Muscle layer of duodenum (tissue), 2 donors: ENCODE results near the gene SCYGR6.
"Not testable (repeated sequence)": the region's sequence is repeated elsewhere in the genome, so short reads cannot be mapped to it uniquely, and the experiment has no call there.

Experiments used
- H3K27ac ChIP-seq: one replicate; pipeline ENCODE4 v1.7.0; 2013; ENCODE audit warnings: mild to moderate bottlenecking, low read length
- H3K27me3 ChIP-seq: one replicate; pipeline ENCODE4 v1.7.0; 2013; ENCODE audit warnings: low read depth, mild to moderate bottlenecking, control low read depth, low read length
- H3K36me3 ChIP-seq, 2 donors: one replicate each; pipeline ENCODE4 v1.7.0; 2013; ENCODE audit warnings: low read length in 2 of 2, control low read depth in 1 of 2, mild to moderate bottlenecking in 1 of 2; ENCODE audit not compliant: insufficient read depth in 2 of 2, control insufficient read depth in 1 of 2
- H3K4me1 ChIP-seq, 2 donors: one replicate each; pipeline ENCODE4 v1.7.0; 2013; ENCODE audit warnings: low read length in 2 of 2, mild to moderate bottlenecking in 2 of 2, control low read depth in 1 of 2, moderate library complexity in 1 of 2; ENCODE audit not compliant: insufficient read depth in 2 of 2, control insufficient read depth in 1 of 2
- H3K4me3 ChIP-seq, 2 donors: one replicate each; pipeline ENCODE4 v1.7.0; 2013; ENCODE audit warnings: low read length in 2 of 2, low read depth in 1 of 2, mild to moderate bottlenecking in 1 of 2
- H3K9me3 ChIP-seq, 2 donors: one replicate each; pipeline ENCODE4 v1.7.0; 2013; ENCODE audit warnings: low read length in 2 of 2, control low read depth in 1 of 2, mild to moderate bottlenecking in 1 of 2; ENCODE audit not compliant: control insufficient read depth in 1 of 2
- donor health status: healthy.

The SCYGR6 gene

GRCh38 chr2:227748079-227748478 lies 23.5 kb upstream of the SCYGR6 start:
- Histone ChIP-seq H3K4me3 (no peak overlapping the region), H3K27ac (no peak overlapping the region), H3K9me3 (no peaks in the 10 kb centered on the region), H3K27me3 (no peaks in the 10 kb centered on the region), H3K36me3 (no peaks in the 10 kb centered on the region), H3K4me1 (no peaks in the 10 kb centered on the region)

DNA sequence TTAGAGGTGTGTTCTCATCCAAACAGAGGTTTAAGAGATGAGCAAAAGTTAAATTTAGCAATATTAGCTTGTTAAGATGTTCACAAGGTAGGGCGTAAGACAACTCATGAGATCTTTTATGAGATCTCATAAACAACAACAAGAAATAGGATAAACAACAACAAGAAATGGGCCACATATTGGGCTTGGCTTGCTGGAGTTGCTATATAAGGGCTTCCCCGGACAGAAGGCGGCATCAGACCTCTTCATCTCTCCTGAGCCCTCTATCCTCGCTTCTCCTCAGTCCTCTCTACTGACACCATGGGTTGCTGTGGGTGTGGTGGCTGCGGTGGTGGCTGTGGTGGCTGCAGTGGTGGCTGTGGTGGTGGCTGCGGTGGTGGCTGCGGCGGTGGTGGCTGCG lies 21.0 kb upstream of the SCYGR6 start, which contains the start of gene SCYGR8:
TSS of gene SCYGR8 (plus strand) at position 301 of the 400 bp plus-strand sequence. CDS start at position 301, 0 bp downstream.
- no peak within 1 kb of the TSS for H3K4me3 ChIP-seq
- no peaks in the 10 kb centered on the region for H3K27me3 ChIP-seq
- H3K9me3 ChIP-seq: no peaks in the 10 kb centered on the region
- no peaks in the 10 kb centered on the region for H3K4me1 ChIP-seq
- H3K36me3 ChIP-seq: no peaks in the 10 kb centered on the region
- H3K27ac ChIP-seq: no peak within 1 kb of the TSS

- H3K36me3 ChIP-seq, H3K27ac ChIP-seq, H3K9me3 ChIP-seq, H3K27me3 ChIP-seq, H3K4me1 ChIP-seq, H3K4me3 ChIP-seq: not testable (repeated sequence)
Observed at GRCh38 chr2:227740705-227741104, 16.1 kb upstream of the SCYGR6 start.

DNA sequence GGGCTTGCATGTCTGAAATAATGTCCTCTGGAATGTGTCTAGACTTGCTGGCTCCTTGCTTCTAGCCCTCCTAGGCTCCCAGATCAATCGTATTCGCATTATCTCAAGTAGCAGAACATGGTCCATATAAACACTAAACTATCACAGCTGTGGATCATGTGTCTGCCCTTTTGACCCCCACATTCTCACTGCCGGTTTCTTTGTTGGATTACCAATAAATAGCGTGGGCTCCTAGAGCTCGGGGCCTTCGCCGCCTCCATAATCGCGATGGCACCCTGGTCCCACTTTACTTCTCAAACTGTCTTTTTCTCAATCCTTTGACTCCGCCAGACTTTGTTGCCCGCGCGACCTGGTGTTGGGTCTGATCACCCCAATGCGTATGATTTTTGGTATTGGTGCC lies 14.8 kb upstream of the SCYGR6 start:
- no peaks in the 10 kb centered on the region for H3K4me1 ChIP-seq
- no peaks in the 10 kb centered on the region for H3K9me3 ChIP-seq
- no peak overlapping the region for H3K27ac ChIP-seq
- H3K4me3 ChIP-seq: no peak overlapping the region
- no peaks in the 10 kb centered on the region for H3K27me3 ChIP-seq
- H3K36me3 ChIP-seq: no peaks in the 10 kb centered on the region

- Histone ChIP-seq H3K27ac (no peak within 1 kb of the TSS), H3K4me3 (no peak within 1 kb of the TSS), H3K36me3 (no peaks in the 10 kb centered on the region), H3K4me1 (no peaks in the 10 kb centered on the region), H3K9me3 (no peaks in the 10 kb centered on the region), H3K27me3 (no peaks in the 10 kb centered on the region)
Observed at GRCh38 chr2:227728035-227728434, 3.5 kb upstream of the SCYGR6 start, which contains the start of gene SCYGR7. Gene SCYGR7, plus strand, starts transcription at chr2:227728335. Its CDS starts 0 bp downstream, at chr2:227728335.

DNA sequence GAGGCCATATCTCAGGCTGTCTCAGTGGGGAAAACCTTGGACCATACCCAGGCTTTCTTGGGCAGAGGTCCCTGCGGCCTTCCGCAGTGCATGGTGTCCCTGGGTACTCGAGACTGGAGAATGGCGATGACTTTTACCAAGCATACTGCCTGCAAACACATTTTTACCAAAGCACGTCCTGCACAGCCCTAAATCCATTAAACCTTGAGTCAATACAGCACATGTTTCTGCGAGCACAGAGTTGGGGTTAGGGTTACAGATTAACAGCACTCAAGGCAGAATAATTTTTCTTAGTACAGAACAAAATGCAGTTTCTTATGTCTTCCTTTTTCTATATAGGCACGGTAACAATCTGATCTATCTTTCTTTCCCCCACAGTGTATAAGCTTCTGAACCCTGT lies 1.7 kb downstream of the SCYGR6 start:
- H3K27me3 ChIP-seq, H3K4me1 ChIP-seq, H3K27ac ChIP-seq, H3K36me3 ChIP-seq, H3K9me3 ChIP-seq, H3K4me3 ChIP-seq: not testable (repeated sequence)

GRCh38 chr2:227720680-227721079 lies 3.9 kb downstream of the SCYGR6 start:
- H3K36me3 ChIP-seq: no peaks in the 10 kb centered on the region
- no peak overlapping the region for H3K27ac ChIP-seq
- peaks cover 0 to 4% of the 10 kb centered on the region in 2 donors for H3K4me1 ChIP-seq
- no peaks in the 10 kb centered on the region for H3K9me3 ChIP-seq
- no peak overlapping the region for H3K4me3 ChIP-seq
- no peaks in the 10 kb centered on the region for H3K27me3 ChIP-seq

DNA sequence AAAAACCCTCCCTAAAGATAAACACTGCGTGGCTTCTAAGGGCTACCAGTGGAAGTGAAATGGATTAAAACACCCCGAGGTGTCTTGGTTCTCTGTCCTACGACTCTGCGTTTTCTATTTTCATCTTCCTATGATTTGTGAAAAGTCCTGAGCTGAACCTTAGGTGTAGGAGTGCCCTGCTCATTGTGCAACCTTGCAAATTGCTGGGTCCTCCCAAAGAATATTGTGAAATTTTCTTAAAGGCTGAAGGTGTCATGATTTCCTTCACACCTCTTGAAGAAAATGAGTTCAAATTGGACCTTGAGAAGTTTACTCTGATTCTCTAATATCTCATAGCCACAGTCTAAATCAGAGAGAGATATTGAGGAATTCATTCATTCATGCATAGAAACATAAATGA lies 4.9 kb downstream of the SCYGR6 start:
- H3K4me3 ChIP-seq: no peak overlapping the region
- H3K36me3 ChIP-seq: no peaks in the 10 kb centered on the region
- H3K27me3 ChIP-seq: no peaks in the 10 kb centered on the region
- H3K9me3 ChIP-seq: no peaks in the 10 kb centered on the region
- H3K27ac ChIP-seq: no peak overlapping the region
- peaks cover 0 to 4% of the 10 kb centered on the region in 2 donors for H3K4me1 ChIP-seq

- no peaks in the 10 kb centered on the region for H3K27me3 ChIP-seq
- H3K4me3 ChIP-seq: peak within 1 kb of the TSS; percentile 55 to 70
- no peaks in the 10 kb centered on the region for H3K9me3 ChIP-seq
- H3K27ac ChIP-seq: peak within 1 kb of the TSS; percentile 35
- H3K36me3 ChIP-seq: no peaks in the 10 kb centered on the region
- H3K4me1 ChIP-seq: peaks cover 0 to 4% of the 10 kb centered on the region in 2 donors
Observed at GRCh38 chr2:227717687-227718567, 6.6 kb downstream of the SCYGR6 start, which contains the start of gene SLC19A3. Gene SLC19A3, minus strand, starts transcription at chr2:227718028. Its CDS starts 15,710 bp downstream, at chr2:227702318.

DNA sequence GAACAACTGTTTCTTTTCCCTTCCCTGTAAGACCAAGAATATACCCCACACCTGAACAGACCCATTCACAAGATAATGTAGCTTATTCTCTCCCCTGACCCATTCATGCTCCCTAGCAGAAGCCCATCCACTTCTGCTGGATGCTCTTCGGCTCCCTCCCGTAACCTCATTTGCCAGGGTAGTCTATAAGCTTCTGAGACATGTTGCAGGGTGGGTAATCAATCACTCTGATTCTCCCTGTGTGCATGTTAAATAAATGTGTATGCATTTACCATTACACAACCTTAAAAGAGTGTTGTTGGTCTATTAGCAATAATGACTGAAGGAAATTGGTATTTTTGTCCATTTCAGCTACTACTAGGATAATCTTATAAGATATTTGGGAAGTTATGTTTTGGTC lies 8.1 kb downstream of the SCYGR6 start:
- Histone ChIP-seq H3K36me3 (no peaks in the 10 kb centered on the region), H3K4me3 (no peak overlapping the region), H3K27ac (no peak overlapping the region), H3K9me3 (no peaks in the 10 kb centered on the region), H3K27me3 (no peaks in the 10 kb centered on the region), H3K4me1 (peaks cover 0 to 4% of the 10 kb centered on the region in 2 donors)

DNA sequence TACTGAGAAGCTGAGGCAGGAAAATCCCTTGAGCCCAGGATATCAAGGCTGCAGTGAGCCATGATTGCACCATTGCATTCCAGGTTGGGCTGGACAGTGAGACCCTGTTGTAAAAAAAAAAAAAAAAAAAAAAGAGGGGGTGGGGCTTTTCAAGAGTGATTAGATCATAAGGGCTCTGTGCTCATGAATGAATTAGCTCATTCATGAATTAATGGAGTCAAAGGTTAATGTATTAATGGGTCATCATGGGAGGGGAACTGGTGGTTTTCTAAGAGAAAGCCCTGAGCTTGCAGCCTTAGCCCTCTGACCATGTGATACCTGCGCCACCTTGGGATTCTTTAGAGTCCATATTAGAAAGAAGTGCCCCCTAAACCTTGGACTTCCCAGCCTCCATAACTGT lies 11.3 kb downstream of the SCYGR6 start:
- H3K27me3 ChIP-seq: no peaks in the 10 kb centered on the region
- H3K4me1 ChIP-seq: peaks cover 0 to 4% of the 10 kb centered on the region in 2 donors
- no peaks in the 10 kb centered on the region for H3K9me3 ChIP-seq
- H3K27ac ChIP-seq: no peak overlapping the region
- no peak overlapping the region for H3K4me3 ChIP-seq
- no peaks in the 10 kb centered on the region for H3K36me3 ChIP-seq
